Measurements from ENCODE around the gene LCN15. TPM values are rescaled to one million over a fixed set of nuclear protein-coding genes. Genes with fewer than 3 reads are reported as not detected.
"Not testable (repeated sequence)": the region's sequence is repeated elsewhere in the genome, so short reads cannot be mapped to it uniquely, and the experiment has no call there.

LCN15 gene
- total and polyA plus RNA-seq, 2 of the 4 experiments (the other 2 are of a cell fraction) = not detected

DNA sequence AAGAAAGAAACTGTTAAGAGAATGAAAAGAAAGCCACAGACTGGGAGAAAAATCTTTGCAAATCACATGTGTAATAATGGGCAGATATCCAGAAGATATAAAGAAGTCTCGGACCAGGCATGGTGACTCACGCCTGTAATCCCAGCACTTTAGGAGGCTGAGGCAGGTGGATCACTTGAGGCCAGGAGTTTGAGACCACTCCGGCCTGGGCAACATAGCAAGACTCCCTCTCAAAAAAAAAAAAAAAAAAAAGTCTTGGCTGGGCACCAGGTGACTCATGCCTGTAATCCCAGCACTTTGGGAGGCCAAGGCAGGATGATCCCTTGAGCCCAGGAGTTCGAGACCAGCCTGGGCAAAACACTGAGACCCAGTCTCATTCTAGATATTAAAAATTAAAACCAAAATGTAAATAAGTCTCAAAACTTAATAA lies 53.1 kb downstream of the LCN15 start:
- DNase-seq = peak; percentile 61
- CTCF ChIA-PET = interaction anchor here (0.7 kb wide), 1 partner anchor 267 kb away, joined by 8 read pairs; no protein-coding TSS in a partner anchor
- intact Hi-C loops (cut with micrococcal nuclease); H3K36me3 ChIP-seq (ENCODE audit: control insufficient read depth, insufficient read depth, low read length); POLR2A ChIA-PET (ENCODE audit: unreplicated experiment); H3K4me1 ChIP-seq (ENCODE audit: control insufficient read depth, insufficient read depth, low read length); H3K9me3 ChIP-seq (ENCODE audit: control insufficient read depth, insufficient read depth, low read length); H2BK5ac ChIP-seq (ENCODE audit: low read depth, low read length, poor library complexity, severe bottlenecking); H2AFZ ChIP-seq (replicated peaks; ENCODE audit: low read length, poor library complexity); ATAC-seq (ENCODE audit: low read depth); H2BK120ac ChIP-seq (ENCODE audit: low read depth, low read length); H4K8ac ChIP-seq (ENCODE audit: low read depth in 2 of 2, low read length in 2 of 2); H3K4me3 ChIP-seq (ENCODE audit: insufficient read depth, low read depth, low read length); H4K20me1 ChIP-seq (ENCODE audit: insufficient read depth, low read length); H3K4me2 ChIP-seq (ENCODE audit: low read depth, low read length); H2AK9ac ChIP-seq (replicated peaks; ENCODE audit: low read depth, low read length, poor library complexity); H3K56ac ChIP-seq (ENCODE audit: extremely low read depth, insufficient read depth, low read length); H4K91ac ChIP-seq (ENCODE audit: insufficient read depth, low read depth, low read length); H4K5ac ChIP-seq (ENCODE audit: low read depth, low read length); H3K18ac ChIP-seq (ENCODE audit: low read depth, low read length); BruUV-seq (replicated peaks); H3K9me1 ChIP-seq (ENCODE audit: insufficient read depth, low read length); H3K27ac ChIP-seq (ENCODE audit: insufficient read depth, low read length); dilution Hi-C loops (cut with HindIII; ENCODE audit: low sequenced_read_pairs, unreplicated experiment); H3K14ac ChIP-seq (replicated peaks; ENCODE audit: low read depth, low read length); H3K23ac ChIP-seq (ENCODE audit: low read depth, low read length); H3K9ac ChIP-seq (ENCODE audit: low read depth, low read length); H2AK5ac ChIP-seq (ENCODE audit: low read depth, low read length); H3K4ac ChIP-seq (ENCODE audit: low read depth, low read length); H3K79me1 ChIP-seq (ENCODE audit: low read depth in 1 of 2, low read length in 2 of 2); in situ Hi-C loops (cut with MboI; ENCODE audit: low sequenced_read_pairs); H2BK20ac ChIP-seq (ENCODE audit: low read depth, low read length); H2BK15ac ChIP-seq (ENCODE audit: low read depth, low read length): not testable (repeated sequence)
- WGBS, 2 experiments (ENCODE audit: extremely low coverage in 2 of 2, insufficient read length in 1 of 2) = 80% methylated on average over 1 of the region's 4 CpGs; no CpG with 5 or more reads in 1 of the 2 experiments
- H3K27me3 ChIP-seq (ENCODE audit: control insufficient read depth, insufficient read depth, low read length) = peaks cover 17% of the 10 kb centered on the region

Measured in IMR-90 (cell line).